NCI-H1092 treated with DMSO at 0.1 percent for 48 hours (cell line): Measurements from ENCODE around the gene LRRC4C.

Experiments
- DNase-seq: peaks from one replicate; lab custom pipeline; 2025; lab: John Stamatoyannopoulos, UW

Gene LRRC4C

GRCh38 chr11:41116970-41117369 is 342.5 kb downstream of the LRRC4C start:
- no peak for DNase-seq

- DNase-seq = no peak
Measured at GRCh38 chr11:41115066-41115465, 344.4 kb downstream of the LRRC4C start.

GRCh38 chr11:41113160-41113559 is 346.3 kb downstream of the LRRC4C start:
- no peak for DNase-seq

- DNase-seq = no peak
Measured at GRCh38 chr11:41110527-41110926, 348.9 kb downstream of the LRRC4C start.

GRCh38 chr11:41102471-41102870 is 357.0 kb downstream of the LRRC4C start:
- no peak for DNase-seq

GRCh38 chr11:41099654-41100053 is 359.8 kb downstream of the LRRC4C start:
- DNase-seq = no peak

GRCh38 chr11:41085123-41085522 is 374.3 kb downstream of the LRRC4C start:
- no peak for DNase-seq

GRCh38 chr11:41081756-41082285 is 377.6 kb downstream of the LRRC4C start:
- no peak for DNase-seq

- DNase-seq = no peak
Measured at GRCh38 chr11:41074318-41074717, 385.1 kb downstream of the LRRC4C start.

GRCh38 chr11:41065432-41065831 is 394.0 kb downstream of the LRRC4C start:
- no peak for DNase-seq

GRCh38 chr11:41058138-41058537 is 401.3 kb downstream of the LRRC4C start:
- no peak for DNase-seq

- DNase-seq = no peak
Measured at GRCh38 chr11:41056892-41057569, 402.4 kb downstream of the LRRC4C start.

- DNase-seq = no peak
Measured at GRCh38 chr11:41053894-41054293, 405.6 kb downstream of the LRRC4C start.

- DNase-seq = no peak
Measured at GRCh38 chr11:41051919-41052635, 407.4 kb downstream of the LRRC4C start.

- DNase-seq = no peak
Measured at GRCh38 chr11:41050791-41051190, 408.7 kb downstream of the LRRC4C start.

- no peak for DNase-seq
Measured at GRCh38 chr11:41047229-41047628, 412.2 kb downstream of the LRRC4C start.

GRCh38 chr11:41045266-41045665 is 414.2 kb downstream of the LRRC4C start:
- DNase-seq = no peak

GRCh38 chr11:41044747-41045146 is 414.7 kb downstream of the LRRC4C start:
- no peak for DNase-seq

- DNase-seq = no peak
Measured at GRCh38 chr11:41042688-41043087, 416.8 kb downstream of the LRRC4C start.

GRCh38 chr11:41040474-41040873 is 419.0 kb downstream of the LRRC4C start:
- DNase-seq = no peak

- DNase-seq = no peak
Measured at GRCh38 chr11:41039592-41039991, 419.9 kb downstream of the LRRC4C start.

GRCh38 chr11:41031551-41032060 is 427.8 kb downstream of the LRRC4C start:
- no peak for DNase-seq

GRCh38 chr11:41020259-41020658 is 439.2 kb downstream of the LRRC4C start:
- DNase-seq = no peak
